HG03045 (cell line): ENCODE results near the gene C7orf57.
"Not testable (repeated sequence)": the region's sequence is repeated elsewhere in the genome, so short reads cannot be mapped to it uniquely, and the experiment has no call there.

Experiments
- ATAC-seq: cut with Tn5 transposase; IDR thresholded peaks from one replicate; pipeline ENCODE4 v1.9.1; 2021; ENCODE audit warnings: mild to moderate bottlenecking, moderate library complexity; ENCODE audit not compliant: unreplicated experiment

The C7orf57 gene

GRCh38 chr7:48033922-48034321 lies 1.4 kb upstream of the C7orf57 start:
- ATAC-seq, result no peak

- ATAC-seq, result no peak
Observed at GRCh38 chr7:48035967-48036478, 680 bp downstream of the C7orf57 start.

- ATAC-seq, result no peak
Observed at GRCh38 chr7:48038815-48039506, 3.6 kb downstream of the C7orf57 start.

- no peak for ATAC-seq
Observed at GRCh38 chr7:48040944-48041652, 5.8 kb downstream of the C7orf57 start.

GRCh38 chr7:48041653-48041970 lies 6.3 kb downstream of the C7orf57 start:
- ATAC-seq, result no peak

GRCh38 chr7:48042216-48042615 lies 6.9 kb downstream of the C7orf57 start:
- no peak for ATAC-seq

- no peak for ATAC-seq
Observed at GRCh38 chr7:48042636-48043035, 7.3 kb downstream of the C7orf57 start.

GRCh38 chr7:48045195-48045765 lies 9.9 kb downstream of the C7orf57 start:
- ATAC-seq, result no peak

GRCh38 chr7:48046458-48046857 lies 11.1 kb downstream of the C7orf57 start:
- no peak for ATAC-seq

GRCh38 chr7:48048113-48048512 lies 12.8 kb downstream of the C7orf57 start:
- ATAC-seq, result no peak

GRCh38 chr7:48049850-48050249 lies 14.5 kb downstream of the C7orf57 start:
- ATAC-seq, result no peak

- no peak for ATAC-seq
Observed at GRCh38 chr7:48052748-48053147, 17.4 kb downstream of the C7orf57 start.

GRCh38 chr7:48053736-48054135 lies 18.4 kb downstream of the C7orf57 start:
- ATAC-seq, result no peak

GRCh38 chr7:48058990-48059389 lies 23.6 kb downstream of the C7orf57 start:
- no peak for ATAC-seq

GRCh38 chr7:48059706-48060105 lies 24.4 kb downstream of the C7orf57 start:
- no peak for ATAC-seq

- no peak for ATAC-seq
Observed at GRCh38 chr7:48063985-48064384, 28.6 kb downstream of the C7orf57 start.

GRCh38 chr7:48067475-48067874 lies 32.1 kb downstream of the C7orf57 start:
- ATAC-seq, result no peak

GRCh38 chr7:48074204-48074654 lies 38.9 kb downstream of the C7orf57 start:
- no peak for ATAC-seq

GRCh38 chr7:48077423-48077822 lies 42.1 kb downstream of the C7orf57 start:
- ATAC-seq, result no peak

GRCh38 chr7:48078470-48078869 lies 43.1 kb downstream of the C7orf57 start:
- no peak for ATAC-seq

GRCh38 chr7:48082378-48082777 lies 47.0 kb downstream of the C7orf57 start:
- ATAC-seq, result not testable (repeated sequence)
